ENCODE measurements around the gene KRT79. TPM values are rescaled to one million over a fixed set of nuclear protein-coding genes. Genes with fewer than 3 reads are reported as not detected.

The KRT79 gene
- total and polyA plus RNA-seq, 8 donors = 0.32 to 0.58 TPM; not detected in 6

DNA sequence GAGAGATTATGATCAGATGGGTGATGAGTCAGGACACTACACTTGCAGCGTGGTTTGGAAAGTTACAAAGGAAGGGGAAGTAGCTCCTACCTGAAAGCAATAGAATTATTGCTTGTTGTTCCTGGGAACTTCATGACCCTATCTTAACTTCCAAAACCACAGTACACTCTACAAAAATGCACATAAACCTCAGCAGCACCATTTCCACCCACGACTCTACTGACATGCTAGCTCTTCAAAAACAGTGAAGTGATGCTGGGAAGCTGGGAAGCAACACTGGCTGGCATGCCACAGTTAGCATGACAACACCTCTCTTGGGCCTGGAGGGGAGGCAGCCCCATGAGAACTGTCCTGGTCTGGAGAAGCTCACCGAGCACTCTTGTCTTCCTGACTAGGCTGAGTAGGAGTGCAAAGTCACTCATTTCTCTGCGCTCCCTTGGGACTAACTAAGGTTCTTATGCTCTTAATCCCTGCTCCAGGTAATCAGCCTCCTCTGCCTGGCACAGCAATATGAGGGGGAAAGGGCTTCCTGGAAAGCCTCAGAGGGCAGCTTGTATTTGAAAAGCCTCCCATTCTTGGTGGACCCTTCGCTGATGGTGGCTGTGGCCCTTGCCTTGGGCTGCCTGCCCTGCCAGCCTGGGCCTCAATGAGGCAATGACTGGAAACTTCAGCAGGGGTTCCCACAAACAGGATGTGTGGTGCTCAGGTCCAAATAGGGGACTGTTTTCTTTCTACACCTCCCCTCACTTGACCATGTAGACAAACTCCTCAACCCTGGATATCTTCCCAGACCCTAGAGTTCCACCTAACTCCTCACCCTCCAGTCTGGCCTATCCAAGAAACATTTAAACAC, 39.4 kb downstream of the KRT79 start:
- no peaks in the 10 kb centered on the region for H3K36me3 ChIP-seq
- H3K9me3 ChIP-seq = no peaks in the 10 kb centered on the region
- intact Hi-C loops (cut with DNase I) = no loop called here
- peaks cover 0 to 66% of the 10 kb centered on the region in 2 donors for H3K27me3 ChIP-seq
- peaks cover 0 to 3% of the 10 kb centered on the region in 2 donors for H3K4me1 ChIP-seq
- DNase-seq (no peak), ATAC-seq (no peak)
- H3K27ac ChIP-seq = no peak overlapping the region
- H3K4me3 ChIP-seq = no peak overlapping the region
- TF ChIP-seq, protein P1, sequence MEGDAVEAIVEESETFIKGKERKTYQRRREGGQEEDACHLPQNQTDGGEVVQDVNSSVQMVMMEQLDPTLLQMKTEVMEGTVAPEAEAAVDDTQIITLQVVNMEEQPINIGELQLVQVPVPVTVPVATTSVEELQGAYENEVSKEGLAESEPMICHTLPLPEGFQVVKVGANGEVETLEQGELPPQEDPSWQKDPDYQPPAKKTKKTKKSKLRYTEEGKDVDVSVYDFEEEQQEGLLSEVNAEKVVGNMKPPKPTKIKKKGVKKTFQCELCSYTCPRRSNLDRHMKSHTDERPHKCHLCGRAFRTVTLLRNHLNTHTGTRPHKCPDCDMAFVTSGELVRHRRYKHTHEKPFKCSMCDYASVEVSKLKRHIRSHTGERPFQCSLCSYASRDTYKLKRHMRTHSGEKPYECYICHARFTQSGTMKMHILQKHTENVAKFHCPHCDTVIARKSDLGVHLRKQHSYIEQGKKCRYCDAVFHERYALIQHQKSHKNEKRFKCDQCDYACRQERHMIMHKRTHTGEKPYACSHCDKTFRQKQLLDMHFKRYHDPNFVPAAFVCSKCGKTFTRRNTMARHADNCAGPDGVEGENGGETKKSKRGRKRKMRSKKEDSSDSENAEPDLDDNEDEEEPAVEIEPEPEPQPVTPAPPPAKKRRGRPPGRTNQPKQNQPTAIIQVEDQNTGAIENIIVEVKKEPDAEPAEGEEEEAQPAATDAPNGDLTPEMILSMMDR (IDR thresholded peaks at IDR 0.05) = no peak

DNA sequence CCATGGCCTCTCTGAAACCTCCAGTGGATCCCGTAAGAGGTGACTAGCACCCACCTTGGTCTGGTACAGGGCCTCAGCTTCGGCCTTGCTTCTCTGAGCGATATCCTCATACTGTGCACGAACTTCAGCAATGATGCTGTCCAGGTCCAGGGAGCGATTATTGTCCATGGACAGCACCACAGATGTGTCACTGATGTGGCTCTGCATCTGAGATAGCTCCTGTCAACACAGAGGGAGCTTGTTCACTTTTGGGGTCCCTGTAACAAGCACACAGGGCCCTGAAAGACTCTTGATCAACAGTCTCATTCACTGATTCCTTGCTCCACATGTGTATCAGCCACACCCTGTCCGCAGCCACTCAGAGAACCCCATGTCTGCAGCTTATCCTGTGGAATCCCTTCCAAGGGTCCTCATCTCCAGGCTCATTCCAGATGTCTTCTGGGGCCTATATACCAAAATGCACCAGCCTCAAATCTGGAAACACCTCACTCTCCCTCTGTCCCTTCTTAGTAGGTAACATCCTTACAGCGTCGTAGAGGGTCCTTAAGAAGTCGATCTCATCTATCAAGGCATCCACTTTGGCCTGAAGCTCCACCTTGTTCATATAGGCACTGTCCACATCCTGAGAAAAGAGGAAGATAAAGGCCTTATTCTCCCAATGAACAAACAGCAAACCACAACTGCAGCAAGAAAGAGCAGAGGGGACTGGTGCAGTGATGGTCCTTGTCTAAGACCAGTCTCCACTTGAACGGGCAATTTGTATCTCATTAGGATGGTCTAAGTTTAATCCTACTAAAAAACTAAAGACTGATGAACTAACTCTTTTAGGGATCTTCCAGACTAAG, 41.7 kb downstream of the KRT79 start:
- TF ChIP-seq, protein P1 (IDR thresholded peaks at IDR 0.05) = no peak
- Histone ChIP-seq H3K4me3 (no peak overlapping the region), H3K27me3 (peaks cover 8 to 84% of the 10 kb centered on the region in 2 donors), H3K4me1 (no peaks in the 10 kb centered on the region), H3K36me3 (no peaks in the 10 kb centered on the region), H3K27ac (no peak overlapping the region), H3K9me3 (no peaks in the 10 kb centered on the region)
- DNase-seq = no peak
- no peak for ATAC-seq
- intact Hi-C loops (cut with DNase I) = no loop called here

DNA sequence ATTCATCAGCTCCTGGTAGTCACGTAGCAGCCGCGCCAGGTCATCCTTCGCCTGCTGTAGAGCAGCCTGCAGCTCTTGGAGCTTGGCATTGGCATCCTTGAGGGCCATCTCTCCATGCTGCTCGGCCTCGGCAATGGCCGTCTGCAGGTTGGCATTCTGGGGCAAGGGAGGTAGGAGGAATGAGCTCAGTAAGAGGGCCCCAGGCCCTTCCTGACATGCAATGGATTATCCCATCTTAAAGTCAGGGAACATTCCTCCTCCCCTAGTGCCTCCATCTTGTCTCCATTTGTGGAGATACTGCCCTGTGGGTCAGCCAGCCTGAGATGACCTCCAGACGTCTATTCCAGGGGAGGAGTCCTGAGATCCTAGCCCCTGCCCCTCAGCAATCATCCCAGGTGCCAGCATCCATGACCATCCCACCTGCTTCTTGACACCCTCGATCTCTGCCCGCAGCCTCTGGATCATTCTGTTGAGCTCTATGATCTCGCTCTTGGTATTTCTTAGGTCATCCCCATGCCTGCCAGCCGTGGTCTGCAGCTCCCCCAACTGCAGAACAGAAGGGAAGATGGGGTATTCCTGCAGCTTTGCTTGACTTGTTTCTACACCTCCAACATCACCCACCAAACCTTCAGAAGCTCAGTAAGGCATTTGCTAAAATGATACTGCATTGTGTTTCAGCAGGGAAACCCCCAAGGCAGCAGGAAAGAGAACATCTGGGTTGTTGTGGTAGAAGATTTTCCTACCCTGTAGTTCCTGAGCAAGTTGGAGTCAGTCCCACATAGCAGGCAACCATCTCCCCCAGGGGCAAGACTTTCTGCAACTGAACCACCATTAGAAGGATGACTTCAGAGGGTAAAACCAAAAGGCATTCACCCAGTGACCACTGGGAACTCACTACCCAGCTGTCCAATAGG, 42.6 kb downstream of the KRT79 start:
- Histone ChIP-seq H3K27ac (no peak overlapping the region), H3K9me3 (no peaks in the 10 kb centered on the region), H3K4me1 (peaks cover 0 to 3% of the 10 kb centered on the region in 2 donors), H3K27me3 (peaks cover 8 to 82% of the 10 kb centered on the region in 2 donors), H3K4me3 (no peak overlapping the region), H3K36me3 (no peaks in the 10 kb centered on the region)
- ATAC-seq (no peak), DNase-seq (no peak)
- intact Hi-C loops (cut with DNase I) = no loop called here
- TF ChIP-seq, protein P1 (IDR thresholded peaks at IDR 0.05) = no peak

DNA sequence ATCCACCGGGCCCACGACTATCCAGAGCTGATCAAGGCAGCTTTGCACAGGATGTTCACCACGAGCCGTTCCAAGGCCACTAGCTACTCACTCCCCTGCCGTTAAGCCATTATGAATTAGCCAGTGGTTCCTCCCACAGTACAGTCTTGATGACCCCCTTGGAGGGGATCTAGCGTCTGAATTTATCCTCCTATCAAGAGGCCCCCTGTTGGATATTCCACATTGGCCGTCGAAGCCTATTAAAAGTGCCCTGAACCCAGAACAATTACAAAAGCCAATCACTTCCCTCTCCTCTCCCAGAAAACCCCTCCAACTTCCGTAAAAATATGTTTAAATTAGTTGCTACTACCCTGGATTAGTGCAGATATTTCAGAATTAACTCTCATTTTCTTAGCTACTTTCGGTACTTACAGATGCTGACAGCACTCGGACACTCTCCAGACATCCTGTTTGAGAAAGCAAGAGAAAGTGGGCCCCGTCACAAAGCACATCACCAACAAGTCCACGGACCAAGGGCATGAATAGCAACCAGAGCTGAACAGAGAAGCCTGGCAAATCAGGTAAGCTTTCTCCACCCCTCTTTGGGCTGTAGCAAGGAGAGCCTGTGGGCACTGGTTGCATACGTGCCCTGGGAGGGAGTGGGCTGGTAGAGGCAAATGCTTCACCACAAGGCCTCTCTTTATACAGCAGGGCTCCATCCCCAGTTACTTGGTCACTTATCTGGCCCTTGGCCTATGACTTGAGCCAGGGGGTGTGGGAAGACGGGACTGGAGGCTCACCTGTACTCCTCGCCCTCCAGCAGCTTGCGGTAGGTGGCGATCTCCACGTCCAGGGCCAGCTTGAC, 43.5 kb downstream of the KRT79 start:
- Histone ChIP-seq H3K27me3 (peaks cover 8 to 74% of the 10 kb centered on the region in 2 donors), H3K27ac (no peak overlapping the region), H3K9me3 (no peaks in the 10 kb centered on the region), H3K4me3 (no peak overlapping the region), H3K36me3 (no peaks in the 10 kb centered on the region), H3K4me1 (peaks cover 0 to 3% of the 10 kb centered on the region in 2 donors)
- TF ChIP-seq, protein P1 (IDR thresholded peaks at IDR 0.05) = no peak
- intact Hi-C loops (cut with DNase I) = no loop called here
- no peak for DNase-seq
- no peak for ATAC-seq
